ENCODE data around the gene MORN5. TPM values are rescaled to one million over a fixed set of nuclear protein-coding genes. Genes with fewer than 3 reads are reported as not detected.

The MORN5 gene
- total and polyA plus RNA-seq, 10 of the 15 experiments (the other 5 are each of a cell fraction or from before 2014, with no cell fraction given) = not detected

GRCh38 chr9:122119166-122119521 lies 40.6 kb upstream of the MORN5 start (continued):
- TF ChIP-seq, protein P1, sequence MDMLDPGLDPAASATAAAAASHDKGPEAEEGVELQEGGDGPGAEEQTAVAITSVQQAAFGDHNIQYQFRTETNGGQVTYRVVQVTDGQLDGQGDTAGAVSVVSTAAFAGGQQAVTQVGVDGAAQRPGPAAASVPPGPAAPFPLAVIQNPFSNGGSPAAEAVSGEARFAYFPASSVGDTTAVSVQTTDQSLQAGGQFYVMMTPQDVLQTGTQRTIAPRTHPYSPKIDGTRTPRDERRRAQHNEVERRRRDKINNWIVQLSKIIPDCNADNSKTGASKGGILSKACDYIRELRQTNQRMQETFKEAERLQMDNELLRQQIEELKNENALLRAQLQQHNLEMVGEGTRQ (IDR thresholded peaks at IDR 0.05; ENCODE audit: borderline replicate concordance, low read depth, low read length) = no peak
- TF ChIP-seq SREBF1 (IDR thresholded peaks at IDR 0.05; ENCODE audit: low read length) = no peak
- no peak for TF ChIP-seq ZNF622 (IDR thresholded peaks at IDR 0.05)
- no peak for TF ChIP-seq NFXL1 (IDR thresholded peaks at IDR 0.05; ENCODE audit: borderline replicate concordance)
- TF ChIP-seq HDAC2 (IDR thresholded peaks at IDR 0.05) = no peak
- TF ChIP-seq, protein P2, sequence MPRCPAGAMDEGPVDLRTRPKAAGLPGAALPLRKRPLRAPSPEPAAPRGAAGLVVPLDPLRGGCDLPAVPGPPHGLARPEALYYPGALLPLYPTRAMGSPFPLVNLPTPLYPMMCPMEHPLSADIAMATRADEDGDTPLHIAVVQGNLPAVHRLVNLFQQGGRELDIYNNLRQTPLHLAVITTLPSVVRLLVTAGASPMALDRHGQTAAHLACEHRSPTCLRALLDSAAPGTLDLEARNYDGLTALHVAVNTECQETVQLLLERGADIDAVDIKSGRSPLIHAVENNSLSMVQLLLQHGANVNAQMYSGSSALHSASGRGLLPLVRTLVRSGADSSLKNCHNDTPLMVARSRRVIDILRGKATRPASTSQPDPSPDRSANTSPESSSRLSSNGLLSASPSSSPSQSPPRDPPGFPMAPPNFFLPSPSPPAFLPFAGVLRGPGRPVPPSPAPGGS (IDR thresholded peaks at IDR 0.05; ENCODE audit: borderline replicate concordance, insufficient read depth, low read depth, low read length, poor library complexity, severe bottlenecking) = no peak
- no peak for TF ChIP-seq SMARCA5 (IDR thresholded peaks at IDR 0.05)
- no peak for TF ChIP-seq SIX5 (IDR thresholded peaks at IDR 0.05; ENCODE audit: low read depth, low read length, severe bottlenecking)

- in situ Hi-C loops (cut with MboI) = loop anchor here (5.0 to 10.0 kb wide), 3 partner anchors 233 to 693 kb away; no protein-coding TSS in a partner anchor
- no peak for TF ChIP-seq ZNF24 (IDR thresholded peaks at IDR 0.05)
- TF ChIP-seq STAT3 (IDR thresholded peaks at IDR 0.05; ENCODE audit: low read depth, low read length) = no peak
- no peak for TF ChIP-seq ZNF384 (IDR thresholded peaks at IDR 0.05; ENCODE audit: borderline replicate concordance, low read depth, low read length)
- no peak for TF ChIP-seq SUZ12 (IDR thresholded peaks at IDR 0.05; ENCODE audit: unreplicated experiment)
- no peak for TF ChIP-seq SIN3A (IDR thresholded peaks at IDR 0.05; ENCODE audit: low read depth, low read length)
- no peak for TF ChIP-seq IKZF2 (IDR thresholded peaks at IDR 0.05)
- no peak for TF ChIP-seq FOXM1 (IDR thresholded peaks at IDR 0.05; ENCODE audit: low read depth, low read length)
- TF ChIP-seq, protein P3, sequence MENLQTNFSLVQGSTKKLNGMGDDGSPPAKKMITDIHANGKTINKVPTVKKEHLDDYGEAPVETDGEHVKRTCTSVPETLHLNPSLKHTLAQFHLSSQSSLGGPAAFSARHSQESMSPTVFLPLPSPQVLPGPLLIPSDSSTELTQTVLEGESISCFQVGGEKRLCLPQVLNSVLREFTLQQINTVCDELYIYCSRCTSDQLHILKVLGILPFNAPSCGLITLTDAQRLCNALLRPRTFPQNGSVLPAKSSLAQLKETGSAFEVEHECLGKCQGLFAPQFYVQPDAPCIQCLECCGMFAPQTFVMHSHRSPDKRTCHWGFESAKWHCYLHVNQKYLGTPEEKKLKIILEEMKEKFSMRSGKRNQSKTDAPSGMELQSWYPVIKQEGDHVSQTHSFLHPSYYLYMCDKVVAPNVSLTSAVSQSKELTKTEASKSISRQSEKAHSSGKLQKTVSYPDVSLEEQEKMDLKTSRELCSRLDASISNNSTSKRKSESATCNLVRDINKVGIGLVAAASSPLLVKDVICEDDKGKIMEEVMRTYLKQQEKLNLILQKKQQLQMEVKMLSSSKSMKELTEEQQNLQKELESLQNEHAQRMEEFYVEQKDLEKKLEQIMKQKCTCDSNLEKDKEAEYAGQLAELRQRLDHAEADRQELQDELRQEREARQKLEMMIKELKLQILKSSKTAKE (IDR thresholded peaks at IDR 0.05; ENCODE audit: low read depth, poor library complexity, severe bottlenecking) = no peak
- no peak for TF ChIP-seq SREBF1 (IDR thresholded peaks at IDR 0.05; ENCODE audit: low read length)
Observed at GRCh38 chr9:122119721-122120120, 40.0 kb upstream of the MORN5 start.

More at GRCh38 chr9:122119721-122120120, 40.0 kb upstream of the MORN5 start:
- Histone ChIP-seq H3K9me3 (replicated peaks; ENCODE audit: control insufficient read depth, insufficient read depth, low read length) (no peaks in the 10 kb centered on the region; the same call in 1 of the 3 replicates), H3K27me3 (replicated peaks in 1 of 2; ENCODE audit: control insufficient read depth in 2 of 2, insufficient read depth in 2 of 2, low read length in 1 of 2) (peaks cover 0 to 2% of the 10 kb centered on the region in 2 experiments; a peak in 1 of 4 replicates), H3K4me1 (ENCODE audit: control insufficient read depth, insufficient read depth, low read length) (no peaks in the 10 kb centered on the region), H3K36me3 (ENCODE audit: control insufficient read depth in 2 of 2, insufficient read depth in 2 of 2, low read length in 1 of 2) (no peaks in the 10 kb centered on the region), H3K4me3 (no peak overlapping the region), H4K20me1 (ENCODE audit: control insufficient read depth, insufficient read depth) (no peaks in the 10 kb centered on the region; the same call in 1 of the 2 replicates), H3K9ac (ENCODE audit: control insufficient read depth, insufficient read depth, low read length) (no peak overlapping the region), H3K27ac (ENCODE audit: control insufficient read depth, insufficient read depth) (no peak overlapping the region), H3K79me2 (ENCODE audit: control insufficient read depth, insufficient read depth, low read length) (no peaks in the 10 kb centered on the region), H2AFZ (ENCODE audit: control insufficient read depth, low read depth, low read length) (no peak overlapping the region), H3K4me2 (ENCODE audit: control insufficient read depth, insufficient read depth) (no peak overlapping the region)
- intact Hi-C loops (cut with micrococcal nuclease; ENCODE audit: unreplicated experiment) = loop anchor here (10.0 kb wide), 1 partner anchor 575 kb away; no protein-coding TSS in a partner anchor
- POLR2A ChIA-PET = no interaction called here
- no TSS peak for BruUV-seq (replicated peaks)
- RAD21 ChIA-PET (ENCODE audit: unreplicated experiment) = interaction anchor here (7.6 kb wide), 1 partner anchor 21 kb away, joined by 76 read pairs; no protein-coding TSS in a partner anchor
- CTCF ChIA-PET = interaction anchor here (0.7 to 11.7 kb wide), 3 partner anchors 22 to 232 kb away, joined by 3 to 190 read pairs (median 163); no protein-coding TSS in a partner anchor
- FAIRE-seq = no peak
- 21% methylated on average over 5 of the region's 5 CpGs for WGBS (ENCODE audit: insufficient coverage, insufficient replicate concordance, low lambda C conversion rate, missing lambda C conversion rate)
- SMC1A ChIA-PET (ENCODE audit: uncharacterized antibody, unreplicated experiment) = interaction anchor here (1.9 kb wide), 1 partner anchor 231 kb away, joined by 4 read pairs; no protein-coding TSS in a partner anchor
- ATAC-seq = no peak
- no peak for DNase-seq (ENCODE audit: low read depth, low spot score)

All from GM12878 (cell line).